ENCODE measurements around the gene POLR1A. TPM values are rescaled to one million over a fixed set of nuclear protein-coding genes. Genes with fewer than 3 reads are reported as not detected.

The POLR1A gene
- total and polyA plus RNA-seq, 2 of the 8 experiments (the other 6 are each of a cell fraction or from before 2014, with no cell fraction given): 8.9 to 58.1 TPM

GRCh38 chr2:85984788-85985187, 120.9 kb downstream of the POLR1A start (continued):
- no peak for TF ChIP-seq RFX5 (IDR thresholded peaks at IDR 0.05; ENCODE audit: borderline replicate concordance, low read depth, low read length)
- no peak for TF ChIP-seq SP4 (IDR thresholded peaks at IDR 0.05; ENCODE audit: low read length)
- no peak for TF ChIP-seq CREB1 (IDR thresholded peaks at IDR 0.05)

Data from H1 (cell line).